ENCODE data around the gene PCBP3.

GRCh38 chr21:45740491-45741357, 97.2 kb downstream of the PCBP3 start:
- TF ChIP-seq RAD21 (IDR thresholded peaks at IDR 0.05): no peak
- TF ChIP-seq CTCF (IDR thresholded peaks at IDR 0.05; ENCODE audit: low read depth, low read length, missing input control): no peak
- TF ChIP-seq HNF4G (IDR thresholded peaks at IDR 0.05): no peak
- no peak for TF ChIP-seq ATF3 (IDR thresholded peaks at IDR 0.05)
- no peak for TF ChIP-seq TAF1 (conservative IDR thresholded peaks at IDR 0.05)
- TF ChIP-seq REST (IDR thresholded peaks at IDR 0.05): no peak
- TF ChIP-seq MAX (IDR thresholded peaks at IDR 0.05): no peak
- TF ChIP-seq SP1 (IDR thresholded peaks at IDR 0.05): no peak
- TF ChIP-seq GABPA (IDR thresholded peaks at IDR 0.05 in 1 of 2, conservative IDR thresholded peaks at IDR 0.05 in 1 of 2): no peak
- TF ChIP-seq FOXA1 (IDR thresholded peaks at IDR 0.05): no peak
- TF ChIP-seq YY1 (IDR thresholded peaks at IDR 0.05): no peak
- TF ChIP-seq EGR1 (IDR thresholded peaks at IDR 0.05; ENCODE audit: low read depth in 2 of 2): no peak
- TF ChIP-seq ZBTB33 (IDR thresholded peaks at IDR 0.05): no peak
- no peak for TF ChIP-seq JUND (IDR thresholded peaks at IDR 0.05)
